Stomach (tissue), 4 donors: Measurements from ENCODE around the gene MS4A18.

ENCODE experiments used
- CTCF ChIP-seq, 7 experiments: fragments of 450-650 bp in 4 of 7; fragments of 200-600 bp in 3 of 7; sonication (generic) in 3 of 7; IDR thresholded peaks; one replicate each; pipeline ENCODE4 v1.5.1; 2016 to 2019; ENCODE audit warnings: antibody characterized with exemption in 7 of 7, control low read depth in 2 of 7, mild to moderate bottlenecking in 1 of 7
- POLR2A ChIP-seq, 4 donors: fragments of 450-650 bp; IDR thresholded peaks; one replicate each; pipeline ENCODE4 v1.6.1; 2016; ENCODE audit warnings: antibody characterized with exemption in 4 of 4, control low read depth in 2 of 4, mild to moderate bottlenecking in 1 of 4, moderate library complexity in 1 of 4
- POLR2AphosphoS5 ChIP-seq, 3 donors: sonication (generic); formaldehyde crosslinking; IDR thresholded peaks; one replicate each; pipeline ENCODE4 v1.6.1; 2016; ENCODE audit warnings: antibody characterized with exemption in 3 of 3

- TF ChIP-seq CTCF (IDR thresholded peaks at IDR 0.05) (no peak), POLR2AphosphoS5 (IDR thresholded peaks at IDR 0.05) (no peak), POLR2A (IDR thresholded peaks at IDR 0.05) (peak in 1 of 4 donors; percentile 38)
Measured at GRCh38 chr11:60747359-60747873, 22.9 kb downstream of the MS4A18 start.
